SU-DHL-6 (cell line): ENCODE data around the gene NKX6-2.

Experiments
- H2AFZ ChIP-seq: fragments of 200-600 bp; sonication (generic); 2 replicates; pipeline ENCODE4 v1.6.1; 2014; ENCODE audit warnings: low read depth, mild to moderate bottlenecking, moderate library complexity, mixed read lengths, antibody characterized with exemption, low read length; ENCODE audit not compliant: severe bottlenecking
- H3F3A ChIP-seq: fragments of 200-600 bp; shearing (Covaris generic); 2 replicates; pipeline ENCODE4 v1.6.0; 2016; ENCODE audit warnings: antibody characterized with exemption, mild to moderate bottlenecking; ENCODE audit not compliant: insufficient read depth
- H3K27ac ChIP-seq: fragments of 200-600 bp; sonication (generic); 2 replicates; pipeline ENCODE4 v1.5.1; 2016; ENCODE audit warnings: low read depth, mild to moderate bottlenecking, low read length, moderate library complexity, mixed read lengths
- H3K27me3 ChIP-seq: fragments of 200-600 bp; sonication (generic), shearing (Covaris generic); 2 replicates; pipeline ENCODE4 v1.6.0; 2014; ENCODE audit warnings: mild to moderate bottlenecking, low read length
- H3K36me3 ChIP-seq: fragments of 200-600 bp; sonication (generic); 2 replicates; pipeline ENCODE4 v1.6.1; 2014; ENCODE audit warnings: mild to moderate bottlenecking, low read length, mixed read lengths
- H3K4me2 ChIP-seq: fragments of 300-600, 200-600 bp; shearing (Covaris generic), sonication (generic); 2 replicates; pipeline ENCODE4 v1.6.0; 2014; ENCODE audit warnings: low read length, low read depth, mild to moderate bottlenecking; ENCODE audit not compliant: poor library complexity, severe bottlenecking
- H3K4me3 ChIP-seq: fragments of 200-600 bp; sonication (generic); 2 replicates; pipeline ENCODE4 v1.5.1; 2014; ENCODE audit warnings: antibody characterized with exemption, low read length, mild to moderate bottlenecking, mixed read lengths; ENCODE audit not compliant: insufficient read depth, poor library complexity, severe bottlenecking
- H3K79me2 ChIP-seq: fragments of 200-600 bp; sonication (generic); 2 replicates; pipeline ENCODE4 v1.6.1; 2014; ENCODE audit warnings: mild to moderate bottlenecking, low read length, moderate library complexity; ENCODE audit not compliant: insufficient read depth
- H3K9ac ChIP-seq: fragments of 200-600 bp; sonication (generic); 2 replicates; pipeline ENCODE4 v1.7.0; 2014; ENCODE audit warnings: mild to moderate bottlenecking, low read length
- H3K9me2 ChIP-seq: fragments of 200-600 bp; sonication (generic); replicated peaks from 2 replicates; pipeline ENCODE4 v1.6.1; 2014; ENCODE audit warnings: low read length; ENCODE audit not compliant: insufficient read depth
- H3K9me3 ChIP-seq: fragments of 200-600 bp; sonication (generic); 2 replicates; pipeline ENCODE4 v1.6.1; 2014; ENCODE audit warnings: low read length, mixed read lengths; ENCODE audit not compliant: insufficient read depth
- H4K20me1 ChIP-seq: fragments of 200-600 bp; sonication (generic); 2 replicates; pipeline ENCODE4 v1.6.1; 2014; ENCODE audit warnings: low read depth, mild to moderate bottlenecking, antibody characterized with exemption, low read length, moderate library complexity, mixed read lengths
- CTCF ChIP-seq: fragments of 200-600 bp; sonication (generic); IDR thresholded peaks from one replicate; pipeline ENCODE4 v1.5.1; 2017; ENCODE audit warnings: antibody characterized with exemption, mild to moderate bottlenecking, low read length, moderate library complexity; ENCODE audit not compliant: insufficient read depth, poor library complexity, severe bottlenecking
- EZH2phosphoT487 ChIP-seq: fragments of 200-600 bp; sonication (generic), shearing (Covaris generic); conservative IDR thresholded peaks from 2 replicates; pipeline ENCODE4 v1.6.1; 2018; ENCODE audit warnings: mild to moderate bottlenecking, antibody characterized with exemption, low read length, moderate library complexity, mixed read lengths

The NKX6-2 gene

GRCh38 chr10:132783940-132784865 lies 1.7 kb downstream of the NKX6-2 start:
- Histone ChIP-seq H4K20me1 (no peaks in the 10 kb centered on the region), H3K27me3 (no peaks in the 10 kb centered on the region)

GRCh38 chr10:132783165-132783939 lies 2.6 kb downstream of the NKX6-2 start:
- H3K4me2 ChIP-seq = no peak overlapping the region
- H3K9me3 ChIP-seq = no peaks in the 10 kb centered on the region
- no peaks in the 10 kb centered on the region for H3K79me2 ChIP-seq
- H3K4me3 ChIP-seq = no peak overlapping the region
- H3K27me3 ChIP-seq = no peaks in the 10 kb centered on the region
- no peaks in the 10 kb centered on the region for H3K36me3 ChIP-seq
- H4K20me1 ChIP-seq = no peaks in the 10 kb centered on the region
- TF ChIP-seq EZH2phosphoT487 (no peak), CTCF (no peak)
- no peaks in the 10 kb centered on the region for H3F3A ChIP-seq
- no peak overlapping the region for H3K27ac ChIP-seq
- no peak overlapping the region for H2AFZ ChIP-seq
- H3K9ac ChIP-seq = no peak overlapping the region
- no peaks in the 10 kb centered on the region for H3K9me2 ChIP-seq

More at GRCh38 chr10:132783940-132784865, 1.7 kb downstream of the NKX6-2 start:
- H3K4me2 ChIP-seq = no peak overlapping the region
- no peak overlapping the region for H3K4me3 ChIP-seq
- no peak overlapping the region for H3K27ac ChIP-seq
- no peaks in the 10 kb centered on the region for H3K79me2 ChIP-seq
- H3K9me3 ChIP-seq = no peaks in the 10 kb centered on the region
- H2AFZ ChIP-seq = no peak overlapping the region
- H3K9me2 ChIP-seq = no peaks in the 10 kb centered on the region
- H3K9ac ChIP-seq = no peak overlapping the region
- H3K36me3 ChIP-seq = no peaks in the 10 kb centered on the region
- no peaks in the 10 kb centered on the region for H3F3A ChIP-seq
- TF ChIP-seq CTCF (no peak), EZH2phosphoT487 (no peak)

- no peak overlapping the region for H3K9ac ChIP-seq
- no peak overlapping the region for H2AFZ ChIP-seq
- H3K79me2 ChIP-seq = no peaks in the 10 kb centered on the region
- no peaks in the 10 kb centered on the region for H4K20me1 ChIP-seq
- H3K4me3 ChIP-seq = no peak overlapping the region
- H3K4me2 ChIP-seq = no peak overlapping the region
- H3K9me2 ChIP-seq = no peaks in the 10 kb centered on the region
- no peaks in the 10 kb centered on the region for H3K9me3 ChIP-seq
- no peaks in the 10 kb centered on the region for H3F3A ChIP-seq
- no peaks in the 10 kb centered on the region for H3K27me3 ChIP-seq
- H3K36me3 ChIP-seq = no peaks in the 10 kb centered on the region
- no peak overlapping the region for H3K27ac ChIP-seq
- TF ChIP-seq EZH2phosphoT487 = no peak
- no peak for TF ChIP-seq CTCF
Observed at GRCh38 chr10:132781556-132781955, 4.4 kb downstream of the NKX6-2 start.
